GM18505 (cell line): ENCODE results near the gene RGS6.

Experiments
- ATAC-seq: cut with Tn5 transposase; IDR thresholded peaks from one replicate; pipeline ENCODE4 v1.9.1; 2021; ENCODE audit not compliant: unreplicated experiment
- POLR2A ChIP-seq: IDR thresholded peaks from 4 replicates; pipeline ENCODE4 v1.6.1; 2011; ENCODE audit warnings: borderline replicate concordance; ENCODE audit not compliant: insufficient read depth, insufficient read length; ENCODE audit errors: extremely low read depth

Gene RGS6

GRCh38 chr14:72612041-72612440, 679.8 kb downstream of the RGS6 start:
- TF ChIP-seq POLR2A = no peak
- ATAC-seq = no peak

GRCh38 chr14:72613231-72613974, 681.2 kb downstream of the RGS6 start:
- no peak for TF ChIP-seq POLR2A
- no peak for ATAC-seq

GRCh38 chr14:72613975-72614319, 681.7 kb downstream of the RGS6 start:
- no peak for ATAC-seq
- TF ChIP-seq POLR2A = no peak

GRCh38 chr14:72614365-72614764, 682.1 kb downstream of the RGS6 start:
- no peak for ATAC-seq

GRCh38 chr14:72614891-72615415, 682.7 kb downstream of the RGS6 start:
- no peak for ATAC-seq
- no peak for TF ChIP-seq POLR2A

More at GRCh38 chr14:72614365-72614764, 682.1 kb downstream of the RGS6 start:
- no peak for TF ChIP-seq POLR2A

GRCh38 chr14:72615451-72616121, 683.4 kb downstream of the RGS6 start:
- ATAC-seq = no peak
- no peak for TF ChIP-seq POLR2A
